Measurements from ENCODE around the gene CAB39. TPM values are rescaled to one million over a fixed set of nuclear protein-coding genes. Genes with fewer than 3 reads are reported as not detected.

CAB39 gene
- total and polyA plus RNA-seq, 2 experiments from 2014 or later, result 31.9 to 36.2 TPM

DNA sequence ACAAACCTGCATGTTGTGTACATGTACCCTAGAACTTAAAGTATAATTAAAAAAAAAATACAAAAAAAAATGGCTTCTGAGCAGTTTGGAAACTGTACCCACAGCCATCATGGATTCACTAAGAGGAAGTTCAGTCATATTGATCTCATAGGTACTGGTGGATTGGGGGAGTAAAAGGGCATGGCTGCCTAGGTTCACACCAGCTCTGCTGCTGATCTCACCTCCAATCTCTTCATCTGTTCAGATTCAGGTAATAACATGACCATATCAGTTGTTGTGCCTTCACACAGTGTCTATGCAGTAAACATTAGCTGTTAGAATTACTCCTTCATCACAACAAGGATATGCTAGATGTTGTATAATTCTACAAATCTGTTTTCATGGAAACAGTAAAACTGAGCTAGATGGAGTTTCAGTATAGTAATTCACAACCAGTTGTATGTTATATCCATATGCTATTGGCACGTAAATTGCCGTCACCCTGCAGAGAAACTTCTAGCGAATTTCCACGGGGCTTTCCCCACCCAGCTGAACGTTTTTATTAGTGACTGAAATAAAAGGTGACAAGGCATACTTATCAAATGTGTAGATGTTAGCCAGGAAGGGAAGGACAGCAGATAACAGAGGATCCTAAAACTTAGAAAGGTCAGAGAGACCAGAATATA is 92.8 kb downstream of the CAB39 start:
- no peak for DNase-seq (ENCODE audit: low read depth in 1 of 2, low spot score in 1 of 2)
- TF ChIP-seq, protein P1, sequence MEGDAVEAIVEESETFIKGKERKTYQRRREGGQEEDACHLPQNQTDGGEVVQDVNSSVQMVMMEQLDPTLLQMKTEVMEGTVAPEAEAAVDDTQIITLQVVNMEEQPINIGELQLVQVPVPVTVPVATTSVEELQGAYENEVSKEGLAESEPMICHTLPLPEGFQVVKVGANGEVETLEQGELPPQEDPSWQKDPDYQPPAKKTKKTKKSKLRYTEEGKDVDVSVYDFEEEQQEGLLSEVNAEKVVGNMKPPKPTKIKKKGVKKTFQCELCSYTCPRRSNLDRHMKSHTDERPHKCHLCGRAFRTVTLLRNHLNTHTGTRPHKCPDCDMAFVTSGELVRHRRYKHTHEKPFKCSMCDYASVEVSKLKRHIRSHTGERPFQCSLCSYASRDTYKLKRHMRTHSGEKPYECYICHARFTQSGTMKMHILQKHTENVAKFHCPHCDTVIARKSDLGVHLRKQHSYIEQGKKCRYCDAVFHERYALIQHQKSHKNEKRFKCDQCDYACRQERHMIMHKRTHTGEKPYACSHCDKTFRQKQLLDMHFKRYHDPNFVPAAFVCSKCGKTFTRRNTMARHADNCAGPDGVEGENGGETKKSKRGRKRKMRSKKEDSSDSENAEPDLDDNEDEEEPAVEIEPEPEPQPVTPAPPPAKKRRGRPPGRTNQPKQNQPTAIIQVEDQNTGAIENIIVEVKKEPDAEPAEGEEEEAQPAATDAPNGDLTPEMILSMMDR (IDR thresholded peaks at IDR 0.05; ENCODE audit: low read depth, low read length), result no peak
- peaks cover 3% of the 10 kb centered on the region for H3K36me3 ChIP-seq
- H3K4me1 ChIP-seq (ENCODE audit: low read depth), result no peaks in the 10 kb centered on the region
- no peaks in the 10 kb centered on the region for H3K27me3 ChIP-seq
- H3K4me3 ChIP-seq, result no peak overlapping the region
- H3K27ac ChIP-seq, result no peak overlapping the region
- no peaks in the 10 kb centered on the region for H3K9me3 ChIP-seq (ENCODE audit: low read depth)

- Histone ChIP-seq H3K36me3 (peaks cover 15% of the 10 kb centered on the region), H3K4me3 (no peak overlapping the region), H3K9me3 (ENCODE audit: low read depth) (no peaks in the 10 kb centered on the region), H3K4me1 (ENCODE audit: low read depth) (no peaks in the 10 kb centered on the region), H3K27ac (peak overlapping the region; percentile 32), H3K27me3 (no peaks in the 10 kb centered on the region)
- no peak for DNase-seq (ENCODE audit: low read depth in 1 of 2, low spot score in 1 of 2)
- TF ChIP-seq, protein P1 (IDR thresholded peaks at IDR 0.05; ENCODE audit: low read depth, low read length), result no peak
Measured at GRCh38 chr2:230807729-230808128, 95.1 kb downstream of the CAB39 start.

DNA sequence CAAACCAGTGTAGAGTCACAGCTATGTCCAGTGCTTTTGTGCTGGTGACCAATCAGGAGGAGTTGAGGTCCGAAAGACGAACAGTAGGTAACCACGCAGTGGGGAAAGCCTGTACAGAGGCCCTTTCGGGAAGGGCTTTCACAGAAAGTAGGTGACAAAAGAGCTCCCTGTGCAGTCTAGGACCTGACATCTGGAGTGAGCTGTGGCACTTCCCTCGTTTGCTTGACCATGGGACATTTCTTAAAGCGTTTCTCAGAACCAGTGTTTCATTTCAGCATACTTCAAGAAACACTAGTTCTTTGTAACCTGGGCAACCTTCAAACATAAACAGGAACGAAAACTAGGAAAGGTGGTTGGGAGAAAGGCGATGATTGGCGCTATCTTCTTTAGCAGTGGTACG is 96.4 kb downstream of the CAB39 start:
- Histone ChIP-seq H3K27ac (no peak overlapping the region), H3K4me3 (no peak overlapping the region), H3K27me3 (no peaks in the 10 kb centered on the region), H3K36me3 (peaks cover 15% of the 10 kb centered on the region), H3K4me1 (ENCODE audit: low read depth) (no peaks in the 10 kb centered on the region), H3K9me3 (ENCODE audit: low read depth) (no peaks in the 10 kb centered on the region)
- no peak for DNase-seq (ENCODE audit: low read depth in 1 of 2, low spot score in 1 of 2)
- TF ChIP-seq, protein P1 (IDR thresholded peaks at IDR 0.05; ENCODE audit: low read depth, low read length), result no peak

DNA sequence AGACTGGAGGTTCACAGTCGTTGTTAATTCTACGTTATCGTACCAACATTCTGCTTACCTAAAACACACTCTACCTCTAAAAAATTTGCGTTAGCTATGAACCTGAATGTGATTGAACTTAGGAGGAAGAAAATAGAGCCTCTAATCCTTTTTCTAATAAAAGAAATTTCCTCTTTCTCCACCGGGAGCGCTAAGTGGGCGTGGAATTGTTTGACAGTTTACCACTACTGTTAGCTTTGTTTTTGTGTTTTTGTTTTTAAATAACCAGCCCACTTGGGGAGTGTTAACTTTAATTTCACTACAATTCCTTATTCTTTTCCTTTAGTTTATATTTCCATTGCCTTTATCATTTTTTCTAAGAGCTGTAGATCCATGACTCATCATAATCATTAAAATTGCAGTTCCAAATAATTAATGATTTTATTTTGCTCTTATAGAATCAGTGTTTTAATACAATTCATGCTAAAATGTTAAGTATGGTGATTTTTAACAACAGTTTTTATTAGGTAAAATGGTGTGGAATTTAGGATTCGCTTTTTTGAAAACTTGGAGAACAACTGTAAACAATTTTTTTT is 97.1 kb downstream of the CAB39 start:
- Histone ChIP-seq H3K4me3 (no peak overlapping the region), H3K9me3 (ENCODE audit: low read depth) (no peaks in the 10 kb centered on the region), H3K36me3 (peaks cover 15% of the 10 kb centered on the region), H3K4me1 (ENCODE audit: low read depth) (no peaks in the 10 kb centered on the region), H3K27ac (no peak overlapping the region), H3K27me3 (no peaks in the 10 kb centered on the region)
- TF ChIP-seq, protein P1 (IDR thresholded peaks at IDR 0.05; ENCODE audit: low read depth, low read length), result peak; percentile 29
- no peak for DNase-seq (ENCODE audit: low read depth in 1 of 2, low spot score in 1 of 2)

GRCh38 chr2:230811508-230811907 is 98.9 kb downstream of the CAB39 start:
- TF ChIP-seq, protein P1 (IDR thresholded peaks at IDR 0.05; ENCODE audit: low read depth, low read length), result no peak
- peaks cover 19% of the 10 kb centered on the region for H3K36me3 ChIP-seq
- H3K4me1 ChIP-seq (ENCODE audit: low read depth), result no peaks in the 10 kb centered on the region

More at GRCh38 chr2:230811508-230811907, 98.9 kb downstream of the CAB39 start:
- Histone ChIP-seq H3K27ac (no peak overlapping the region), H3K9me3 (ENCODE audit: low read depth) (no peaks in the 10 kb centered on the region), H3K4me3 (no peak overlapping the region), H3K27me3 (no peaks in the 10 kb centered on the region)
- DNase-seq (ENCODE audit: low read depth in 1 of 2, low spot score in 1 of 2), result peak in 1 of 2 donors; percentile 83

Data from cardiac muscle cell (in vitro differentiated cells and primary cell).